Measurements from ENCODE around the gene PIGR.

PIGR gene

DNA sequence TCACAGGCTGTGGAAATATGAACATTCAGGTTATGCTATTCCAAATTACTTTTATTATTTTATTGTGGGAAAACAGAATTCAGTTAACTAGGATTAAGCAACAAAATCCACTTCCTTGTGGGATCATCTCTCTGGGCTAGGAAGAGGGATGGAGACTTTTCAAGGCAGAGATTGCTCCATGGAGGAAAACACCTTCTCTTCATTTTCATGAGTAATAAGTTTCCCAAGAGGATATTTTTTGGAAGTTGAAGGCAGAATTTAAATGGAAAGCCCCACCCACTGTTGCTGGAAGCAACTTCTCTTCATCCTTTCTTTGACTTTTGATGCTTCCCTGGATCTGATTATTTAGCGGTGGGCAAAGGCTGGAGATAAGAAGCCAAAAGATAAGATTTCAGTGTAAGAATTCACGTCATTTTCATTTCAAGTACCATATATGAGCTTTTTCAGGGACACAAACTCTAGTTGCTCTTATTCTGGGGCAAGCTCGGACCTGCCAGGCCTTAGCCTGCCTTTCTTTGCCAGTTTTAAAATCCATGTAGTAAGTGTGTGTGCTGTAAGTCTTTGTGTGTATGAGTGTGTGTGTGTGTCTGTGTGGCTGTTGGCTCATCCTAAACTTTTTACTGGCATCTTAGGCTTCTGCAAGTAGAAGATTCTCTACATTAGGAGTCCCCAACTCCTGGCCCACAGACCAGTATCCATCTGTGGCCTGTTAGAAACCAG is 60.8 kb downstream of the PIGR start:
- DNase-seq, result no peak

- no peak for DNase-seq
Measured at GRCh38 chr1:206883876-206884275, 62.4 kb downstream of the PIGR start.

DNA sequence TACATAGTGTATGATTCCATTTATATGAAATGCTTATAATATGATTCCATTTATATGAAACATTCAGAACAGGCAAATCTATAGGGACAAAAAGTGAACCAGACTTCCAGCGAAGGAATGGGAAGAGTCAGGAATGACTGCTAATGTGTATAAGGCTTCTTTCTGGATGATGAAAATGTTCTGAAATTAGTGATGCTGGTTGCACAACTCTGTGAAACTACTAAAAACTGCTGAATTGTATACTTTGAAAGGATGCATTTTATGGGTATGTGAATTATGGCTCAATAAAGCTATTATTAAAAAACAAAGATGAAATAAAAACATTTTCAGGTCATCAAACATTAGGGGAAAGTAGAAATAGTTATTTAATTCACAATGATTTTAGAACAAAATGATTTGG is 63.1 kb downstream of the PIGR start:
- no peak for DNase-seq

GRCh38 chr1:206882555-206882954 is 63.7 kb downstream of the PIGR start:
- DNase-seq, result no peak

DNA sequence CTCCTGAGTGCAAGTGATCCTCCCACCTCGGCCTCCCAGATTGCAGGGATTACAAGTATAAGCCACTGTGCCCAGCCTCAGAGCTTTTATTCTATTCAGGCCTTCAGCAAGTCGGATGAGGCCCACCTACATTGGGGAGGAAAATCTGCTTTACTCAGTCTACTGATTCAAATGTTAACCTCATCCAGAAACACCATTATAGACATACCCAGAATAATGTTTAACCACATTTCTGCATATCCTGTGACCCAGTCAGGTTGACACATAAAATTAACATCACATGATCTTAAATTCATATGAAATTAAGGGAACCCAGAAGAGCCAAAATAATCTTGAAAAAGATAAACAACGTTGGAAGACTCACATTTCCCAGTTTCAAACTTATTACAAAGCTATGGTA is 66.0 kb downstream of the PIGR start:
- DNase-seq, result no peak
